HG03025 (cell line): ENCODE results near the gene ALDH3A1.

ENCODE experiments used
- ATAC-seq: cut with Tn5 transposase; IDR thresholded peaks from one replicate; pipeline ENCODE4 v1.9.1; 2021; ENCODE audit warnings: mild to moderate bottlenecking, moderate library complexity; ENCODE audit not compliant: unreplicated experiment, low FRiP score

Gene ALDH3A1

DNA sequence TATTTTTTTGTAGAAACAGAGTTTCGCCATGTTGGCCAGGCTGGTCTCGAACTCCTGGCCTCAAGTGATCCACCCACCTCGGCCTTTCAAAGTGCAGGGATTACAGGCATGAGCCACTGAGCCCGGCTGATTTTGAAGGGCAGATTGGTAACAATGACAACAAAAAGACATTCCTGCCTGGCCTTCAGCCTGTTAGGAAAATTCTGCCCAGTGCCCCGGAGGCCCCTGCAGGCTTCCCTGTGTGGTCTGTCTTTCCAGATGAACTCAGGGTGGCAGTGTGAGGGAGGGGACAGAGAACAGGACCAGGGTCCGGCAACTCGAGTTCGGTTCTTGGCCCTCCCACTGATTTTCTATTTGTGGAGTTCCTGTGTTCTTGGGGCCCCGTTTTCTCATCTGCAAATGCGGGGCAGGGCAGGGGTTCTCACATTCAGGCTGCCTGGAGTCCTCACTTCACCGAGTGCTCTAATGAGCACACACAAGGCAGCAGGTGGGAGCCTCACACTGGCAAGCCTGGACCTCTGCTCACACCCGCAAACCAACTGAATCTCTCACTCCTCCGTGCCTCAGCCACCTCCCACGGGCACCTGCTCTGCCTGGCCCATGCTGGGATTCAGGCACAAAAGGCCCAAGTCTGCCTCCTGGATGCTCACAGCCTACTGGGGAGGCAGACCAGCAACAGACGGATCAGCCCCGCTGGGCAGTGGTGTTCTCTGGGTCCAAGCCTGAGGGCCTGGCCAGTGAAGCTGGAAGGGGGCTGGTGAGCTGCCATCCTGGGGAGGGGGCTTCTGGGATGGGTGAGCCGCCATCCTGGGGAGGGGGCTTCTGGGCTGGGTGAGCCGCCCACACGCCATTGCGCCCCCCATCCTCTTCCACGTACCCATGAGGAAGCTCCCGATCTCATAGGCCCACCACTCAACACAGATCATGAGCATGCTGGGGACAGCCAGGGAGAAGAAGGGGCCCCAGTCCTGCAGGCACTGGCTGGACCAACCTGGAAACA is 42.0 kb downstream of the ALDH3A1 start:
- ATAC-seq: no peak

DNA sequence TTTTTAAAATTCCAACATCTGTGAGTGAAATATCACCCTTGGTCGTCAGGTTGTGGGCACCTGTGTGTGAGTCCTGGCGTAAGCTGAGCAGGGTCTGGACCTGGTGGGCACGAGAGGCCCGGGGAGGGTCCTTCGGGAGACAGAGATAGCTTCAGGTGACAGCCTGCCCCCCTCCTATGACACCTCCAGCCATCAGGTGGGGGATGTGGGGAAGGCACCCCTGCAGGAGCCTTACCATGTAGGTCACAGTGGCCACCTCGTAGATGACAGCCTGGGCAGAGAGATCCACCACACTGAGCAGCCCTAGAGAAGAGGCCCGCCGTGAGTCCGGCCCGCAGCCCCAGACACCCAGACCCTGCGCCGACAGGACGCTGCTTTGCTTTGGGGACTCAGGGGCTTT is 42.9 kb downstream of the ALDH3A1 start:
- no peak for ATAC-seq

DNA sequence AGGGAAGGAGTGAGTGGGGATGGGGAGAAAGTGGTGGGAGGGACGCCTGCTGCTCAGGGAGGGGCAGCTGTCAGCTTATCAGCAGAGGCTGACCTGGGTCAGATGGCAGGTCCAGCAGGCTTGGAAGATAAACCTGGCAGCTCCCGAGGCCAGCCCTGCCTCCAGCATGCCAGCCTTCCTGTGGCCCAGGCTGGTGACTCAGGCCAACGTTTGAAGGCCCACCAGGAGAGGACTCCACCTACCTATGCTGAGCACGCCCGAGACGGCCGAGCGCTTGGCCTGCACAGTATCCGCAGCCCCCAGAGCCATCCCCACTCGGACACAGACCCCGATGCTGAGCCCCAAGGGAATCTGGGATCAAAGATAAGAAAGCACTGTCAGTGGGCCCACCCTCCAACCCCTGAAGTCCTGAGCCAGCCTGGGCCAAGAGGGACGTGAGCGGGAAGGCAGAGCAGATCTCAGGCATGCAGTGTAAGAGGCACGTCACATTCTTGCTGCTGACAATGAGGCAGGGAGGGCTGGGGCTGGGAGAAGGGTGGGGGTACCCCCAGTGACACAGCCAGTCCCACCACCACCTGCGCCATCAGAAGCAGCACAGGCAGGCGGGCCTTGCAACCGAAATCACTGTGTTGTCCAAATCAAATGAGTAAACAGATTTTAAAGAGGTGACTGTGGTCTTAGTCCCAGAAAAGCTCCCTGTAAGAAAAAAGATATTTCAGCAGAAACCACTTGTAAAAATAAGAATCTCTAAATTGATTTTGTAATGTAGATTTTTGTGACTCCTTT is 44.1 kb downstream of the ALDH3A1 start:
- no peak for ATAC-seq

DNA sequence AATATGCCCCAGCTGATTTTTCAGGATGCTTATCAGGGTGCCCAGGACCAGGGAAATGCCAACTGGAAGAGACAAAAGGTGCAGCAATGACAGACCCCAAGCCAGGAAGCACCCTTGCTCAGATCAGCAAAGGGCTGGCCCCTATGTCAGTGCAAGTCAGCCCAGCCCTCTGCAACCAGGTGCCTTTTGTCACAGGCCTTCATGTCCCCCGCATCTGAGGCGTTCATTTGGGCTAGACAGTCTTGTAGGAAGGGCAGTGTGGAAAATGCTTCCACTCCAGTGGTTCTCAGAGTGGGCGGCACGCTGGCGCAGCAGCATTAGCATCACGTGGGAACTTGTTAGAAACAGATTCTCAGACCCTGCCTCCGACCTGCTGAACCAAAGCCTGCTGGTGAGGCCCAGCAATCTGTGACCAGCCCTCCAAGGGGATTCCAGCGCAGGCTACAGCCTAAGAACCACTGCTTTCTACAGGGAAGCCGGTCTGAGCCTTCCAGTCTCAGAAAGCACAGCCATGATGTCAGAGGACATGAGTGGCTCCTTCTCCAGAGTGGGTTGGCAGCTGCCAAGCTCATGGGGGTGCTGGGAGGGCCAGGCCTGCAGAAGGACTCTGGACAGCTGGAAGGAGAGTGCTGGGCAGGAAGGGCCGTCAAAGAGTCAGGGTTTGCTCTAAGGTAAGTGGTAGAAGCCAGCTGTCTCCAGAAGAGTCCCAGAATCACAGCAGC is 44.8 kb downstream of the ALDH3A1 start:
- ATAC-seq: no peak

DNA sequence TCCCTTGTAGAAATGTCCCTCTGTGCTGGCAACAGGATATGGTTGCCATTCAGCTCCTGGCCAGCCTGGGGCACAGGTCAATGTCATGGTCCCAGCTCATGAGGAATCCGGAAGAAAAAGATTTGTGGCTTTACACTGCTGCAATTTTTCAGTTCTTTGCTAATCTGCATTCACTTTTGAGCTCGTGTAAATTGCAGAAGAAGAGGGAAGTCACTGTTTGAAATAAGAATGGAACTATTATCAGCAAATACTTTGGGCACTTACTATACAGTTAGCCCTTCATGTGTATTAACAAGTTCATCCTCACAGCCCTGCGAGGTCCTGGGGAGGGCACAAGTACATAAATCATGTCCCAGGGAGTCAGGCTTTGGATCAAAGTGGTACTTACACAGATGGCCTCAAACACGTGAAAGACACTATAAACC is 45.9 kb downstream of the ALDH3A1 start:
- ATAC-seq: no peak
